H1 (cell line): ENCODE measurements around the gene ODC1. TPM values are rescaled to one million over a fixed set of nuclear protein-coding genes. Genes with fewer than 3 reads are reported as not detected.

Experiments
- CTCF ChIA-PET: fragments of 300-600 bp; sonication (Branson Sonifier 250); formaldehyde crosslinking; loops from one replicate; lab custom pipeline; 2021; ENCODE audit not compliant: partially characterized antibody; lab: Charles Lee
- POLR2A ChIA-PET: fragments of 300-600 bp; sonication (Branson Sonifier 250); formaldehyde crosslinking; loops from one replicate; lab custom pipeline; 2021; ENCODE audit warnings: inconsistent platforms; ENCODE audit not compliant: partially characterized antibody; lab: Charles Lee
- DNase-seq, 2 experiments: peaks; one replicate each; pipeline versions ENCODE4 v3.0.0 to v3.0.0-alpha.2; 2010 to 2022; ENCODE audit warnings: low spot score in 2 of 2, low read depth in 1 of 2, mixed read lengths in 1 of 2
- FAIRE-seq: peaks from 2 replicates; lab custom pipeline; 2011; peaks lifted over from hg19 to GRCh38; lab: Jason Lieb, UNC
- H2AFZ ChIP-seq: 2 replicates; pipeline ENCODE4 v1.8.1; 2012; ENCODE audit warnings: low read length, inconsistent platforms
- H2AK5ac ChIP-seq: 2 replicates; pipeline ENCODE4 v1.6.1; 2013; ENCODE audit warnings: low read depth, low read length
- H2BK120ac ChIP-seq: replicated peaks from 2 replicates; pipeline ENCODE3; 2013; ENCODE audit warnings: low read depth, low read length, inconsistent platforms
- H2BK12ac ChIP-seq: 2 replicates; pipeline ENCODE4 v1.6.1; 2013; ENCODE audit warnings: low read depth, low read length
- H2BK15ac ChIP-seq: 2 replicates; pipeline ENCODE4 v1.6.1; 2013; ENCODE audit warnings: low read length
- H2BK20ac ChIP-seq: 2 replicates; pipeline ENCODE4 v1.6.1; 2013; ENCODE audit warnings: low read length
- H2BK5ac ChIP-seq: 2 replicates; pipeline ENCODE4 v1.6.1; 2013; ENCODE audit warnings: low read depth, low read length
- H3K14ac ChIP-seq: 2 replicates; pipeline ENCODE4 v1.6.1; 2013; ENCODE audit warnings: inconsistent platforms; ENCODE audit not compliant: insufficient read length
- H3K18ac ChIP-seq: 2 replicates; pipeline ENCODE4 v1.6.1; 2013; ENCODE audit warnings: low read length; ENCODE audit errors: extremely low read depth
- H3K23ac ChIP-seq: 2 replicates; pipeline ENCODE4 v1.6.1; 2013; ENCODE audit warnings: inconsistent platforms; ENCODE audit not compliant: insufficient read length
- H3K23me2 ChIP-seq: 2 replicates; pipeline ENCODE4 v1.6.1; 2013; ENCODE audit warnings: low read depth, low read length
- H3K27ac ChIP-seq: 2 replicates; pipeline ENCODE4 v1.6.1; 2011; ENCODE audit warnings: low read depth, low read length, inconsistent platforms
- H3K27me3 ChIP-seq, 4 experiments: replicated peaks in 1 of 4; 1 replicate in 1 of 4; 2 replicates in 3 of 4; pipeline versions ENCODE4 v1.6.1 to v1.8.1; 2011 to 2013; ENCODE audit warnings: low read length in 3 of 4, mild to moderate bottlenecking in 3 of 4, inconsistent platforms in 2 of 4, mixed read lengths in 2 of 4, moderate library complexity in 1 of 4; ENCODE audit not compliant: control insufficient read depth in 3 of 4, insufficient read depth in 3 of 4; ENCODE audit errors: extremely low read depth in 1 of 4
- H3K36me3 ChIP-seq, 4 experiments: 2 replicates each; pipeline versions ENCODE4 v1.6.1 to v1.8.1; 2011 to 2013; ENCODE audit warnings: mild to moderate bottlenecking in 4 of 4, low read length in 3 of 4, moderate library complexity in 2 of 4, control low read depth in 1 of 4, inconsistent platforms in 1 of 4; ENCODE audit not compliant: insufficient read depth in 4 of 4, control insufficient read depth in 2 of 4
- H3K4ac ChIP-seq: replicated peaks from 2 replicates; pipeline ENCODE3; 2013; ENCODE audit warnings: low read length, low read depth, mixed read lengths, inconsistent platforms; ENCODE audit not compliant: insufficient read length
- H3K4me1 ChIP-seq, 4 experiments: replicated peaks in 1 of 4; 1 replicate in 1 of 4; 2 replicates in 3 of 4; pipeline versions ENCODE4 v1.6.1 to v1.8.1; 2011 to 2013; ENCODE audit warnings: low read length in 3 of 4, inconsistent platforms in 2 of 4, mixed read lengths in 1 of 4; ENCODE audit not compliant: insufficient read depth in 4 of 4, control insufficient read depth in 3 of 4
- H3K4me2 ChIP-seq, 2 experiments: 2 replicates each; pipeline versions ENCODE4 v1.6.1 to v1.8.1; 2011 to 2013; ENCODE audit warnings: low read depth in 2 of 2, low read length in 2 of 2, control low read depth in 1 of 2, inconsistent platforms in 1 of 2, mild to moderate bottlenecking in 1 of 2; ENCODE audit not compliant: insufficient read depth in 1 of 2
- H3K4me3 ChIP-seq, 4 experiments: fragments of 200-600, 300-600 bp in 1 of 4; sonication (generic), shearing (Covaris generic), sonication (Bioruptor Twin) in 1 of 4; 2 replicates each; pipeline versions ENCODE4 v1.5.1 to v1.8.1; 2011 to 2016; ENCODE audit warnings: low read length in 4 of 4, low read depth in 3 of 4, control low read depth in 2 of 4, inconsistent platforms in 2 of 4, mild to moderate bottlenecking in 2 of 4, mixed read lengths in 1 of 4, moderate library complexity in 1 of 4; ENCODE audit not compliant: insufficient read depth in 2 of 4; ENCODE audit errors: extremely low read depth in 1 of 4
- H3K56ac ChIP-seq: replicated peaks from 2 replicates; pipeline ENCODE3; 2013; ENCODE audit warnings: low read depth, mild to moderate bottlenecking, mixed read lengths, low read length, inconsistent platforms; ENCODE audit not compliant: insufficient read length
- H3K79me1 ChIP-seq: 2 replicates; pipeline ENCODE4 v1.6.1; 2013; ENCODE audit warnings: low read depth, low read length, control low read depth
- H3K79me2 ChIP-seq, 2 experiments: 2 replicates each; pipeline versions ENCODE4 v1.6.1 to v1.8.1; 2012 to 2013; ENCODE audit warnings: low read length in 2 of 2, mild to moderate bottlenecking in 2 of 2, inconsistent platforms in 1 of 2; ENCODE audit not compliant: insufficient read depth in 2 of 2, control insufficient read depth in 1 of 2
- H3K9ac ChIP-seq, 4 experiments: replicated peaks in 1 of 4; 1 replicate in 1 of 4; 2 replicates in 3 of 4; pipeline versions ENCODE4 v1.6.1 to v1.8.1; 2011 to 2013; ENCODE audit warnings: low read depth in 3 of 4, low read length in 3 of 4, control low read depth in 2 of 4, mild to moderate bottlenecking in 2 of 4, moderate library complexity in 2 of 4, inconsistent platforms in 1 of 4; ENCODE audit errors: extremely low read depth in 1 of 4
- H3K9me3 ChIP-seq, 2 experiments: 2 replicates each; pipeline versions ENCODE4 v1.6.1 to v1.8.1; 2012 to 2013; ENCODE audit warnings: mild to moderate bottlenecking in 2 of 2, moderate library complexity in 2 of 2, control low read depth in 1 of 2, inconsistent platforms in 1 of 2, low read depth in 1 of 2, low read length in 1 of 2, mixed read lengths in 1 of 2; ENCODE audit not compliant: insufficient read depth in 2 of 2
- H4K20me1 ChIP-seq, 2 experiments: replicated peaks in 1 of 2; 2 replicates each; pipeline versions ENCODE3 to v1.8.1; 2011 to 2013; ENCODE audit warnings: inconsistent platforms in 2 of 2, low read length in 2 of 2, mild to moderate bottlenecking in 1 of 2; ENCODE audit not compliant: insufficient read depth in 2 of 2, control insufficient read depth in 1 of 2
- H4K5ac ChIP-seq: 2 replicates; pipeline ENCODE4 v1.6.1; 2013; ENCODE audit warnings: low read length, low read depth, mixed read lengths, inconsistent platforms; ENCODE audit not compliant: insufficient read length
- H4K8ac ChIP-seq: 2 replicates; pipeline ENCODE4 v1.8.0; 2013; ENCODE audit warnings: mild to moderate bottlenecking, moderate library complexity, low read length, inconsistent platforms; ENCODE audit not compliant: insufficient read depth; ENCODE audit errors: extremely low read depth
- H4K91ac ChIP-seq: replicated peaks from 2 replicates; pipeline ENCODE3; 2013; ENCODE audit warnings: low read length, mixed read lengths, inconsistent platforms; ENCODE audit not compliant: insufficient read length
- ASH2L ChIP-seq: fragments of 200-600, 300-600 bp; sonication (generic); IDR thresholded peaks from one replicate; pipeline ENCODE4 v1.7.1; 2017; ENCODE audit warnings: low read length
- CEBPB ChIP-seq: IDR thresholded peaks from 2 replicates; pipeline ENCODE4 v1.6.1; 2012; ENCODE audit warnings: low read depth, low read length
- E2F6 ChIP-seq: IDR thresholded peaks from 2 replicates; pipeline ENCODE4 v1.6.1; 2012; ENCODE audit warnings: inconsistent platforms
- GTF2F1 ChIP-seq: IDR thresholded peaks from 2 replicates; pipeline ENCODE4 v1.6.1; 2012; ENCODE audit warnings: low read depth, low read length, improper control_type of control experiment, borderline replicate concordance
- HDAC2 ChIP-seq, 2 experiments: fragments of 300-600 bp in 1 of 2; sonication (generic) in 1 of 2; IDR thresholded peaks; 2 replicates each; pipeline ENCODE4 v1.6.1; 2011 to 2012; ENCODE audit warnings: low read depth in 2 of 2, low read length in 2 of 2, mild to moderate bottlenecking in 2 of 2, moderate library complexity in 2 of 2, borderline replicate concordance in 1 of 2, inconsistent platforms in 1 of 2
- NANOG ChIP-seq: IDR thresholded peaks from 2 replicates; pipeline ENCODE4 v1.6.1; 2011; ENCODE audit warnings: low read length, low read depth, mild to moderate bottlenecking, inconsistent platforms; ENCODE audit not compliant: insufficient read depth, poor library complexity, severe bottlenecking
- PHF8 ChIP-seq: fragments of 200-600 bp; sonication (generic); conservative IDR thresholded peaks from 2 replicates; pipeline ENCODE4 v1.7.1; 2012; ENCODE audit warnings: low read depth, mild to moderate bottlenecking, inconsistent platforms, low read length, moderate library complexity
- RFX5 ChIP-seq: IDR thresholded peaks from 2 replicates; pipeline ENCODE4 v1.6.1; 2011; ENCODE audit warnings: low read depth, low read length, improper control_type of control experiment, borderline replicate concordance
- RNF2 ChIP-seq: fragments of 200-900, 300-1000 bp; sonication (generic); IDR thresholded peaks from 2 replicates; pipeline ENCODE4 v1.7.1; 2016; ENCODE audit warnings: borderline replicate concordance, low read depth, mild to moderate bottlenecking, antibody characterized with exemption, low read length; ENCODE audit not compliant: poor library complexity, severe bottlenecking; ENCODE audit errors: missing control alignments
- SP1 ChIP-seq: IDR thresholded peaks from 2 replicates; pipeline ENCODE4 v1.6.1; 2011; ENCODE audit warnings: low read depth, low read length
- SRF ChIP-seq: IDR thresholded peaks from 2 replicates; pipeline ENCODE4 v1.6.1; 2011; ENCODE audit warnings: mild to moderate bottlenecking, low read depth, low read length, moderate library complexity
- USF2 ChIP-seq: IDR thresholded peaks from 2 replicates; pipeline ENCODE4 v1.6.1; 2011; ENCODE audit warnings: low read length, improper control_type of control experiment
- WGBS, 2 experiments: shearing (Covaris generic) in 1 of 2; methylation state at CpG; one replicate each; pipeline versions ENCODE4 v1.1.6 to v1.1.7; 2013 to 2015; ENCODE audit warnings: low lambda C conversion rate in 2 of 2, mixed read lengths in 2 of 2, inconsistent platforms in 1 of 2, low coverage in 1 of 2, missing lambda C conversion rate in 1 of 2; ENCODE audit not compliant: insufficient replicate concordance in 2 of 2, insufficient coverage in 1 of 2, insufficient read length in 1 of 2; ENCODE audit errors: extremely low coverage in 1 of 2, missing lambda C conversion rate in 1 of 2; 5-methylcytosine and 5-hydroxymethylcytosine counted together
- polyA plus RNA-seq, 7 experiments: library from polyadenylated mRNA; depleted of rRNA in 3 of 7; stranded (reverse) in 5 of 7; unstranded in 2 of 7; fragments of >200 nt in 5 of 7; fragments of 200-250 nt in 2 of 7; gene quantifications; 1 replicate in 5 of 7; 2 replicates in 1 of 7; 4 replicates in 1 of 7; pipeline versions ENCODE4 v1.2.1 to v1.2.3, GENCODE V29; 2011 to 2013; ENCODE audit warnings: missing spikeins in 2 of 7, mixed read lengths in 2 of 7
- total RNA-seq: library from RNA; stranded (reverse); fragmentation: NEBNext Ultra II Directional; extraction: Animal tissue kit (Norgen Biotek cat#: 25700); gene quantifications from 2 replicates; pipeline ENCODE4 v1.2.1, GENCODE V29; 2021

Gene ODC1
- total and polyA plus RNA-seq, 2 of the 8 experiments (the other 6 are each of a cell fraction or from before 2014, with no cell fraction given), result 57.2 to 76.7 TPM

- H2BK15ac ChIP-seq, result no peak overlapping the region
- no peaks in the 10 kb centered on the region for H3K23me2 ChIP-seq
- no peak overlapping the region for H3K14ac ChIP-seq
- no peak overlapping the region for H2AFZ ChIP-seq
- no peaks in the 10 kb centered on the region for H3K79me1 ChIP-seq
- no peak for FAIRE-seq
- ChIA-PET CTCF (no interaction called here), POLR2A (interaction anchor here (0.6 kb wide), 1 partner anchor 242 kb away, joined by 3 read pairs; no protein-coding TSS in a partner anchor)
- H2AK5ac ChIP-seq, result no peak overlapping the region
- H4K20me1 ChIP-seq, result no peaks in the 10 kb centered on the region
- no peak overlapping the region for H3K4me2 ChIP-seq
- no peak overlapping the region for H3K9ac ChIP-seq
- H2BK12ac ChIP-seq, result no peak overlapping the region
- no peak overlapping the region for H2BK120ac ChIP-seq
- H3K56ac ChIP-seq, result no peak overlapping the region
- no peak overlapping the region for H3K18ac ChIP-seq
- H3K27ac ChIP-seq, result no peak overlapping the region
- H3K4ac ChIP-seq, result no peak overlapping the region
- WGBS, 2 experiments, result 95% methylated on average over 5 of the region's 5 CpGs; no CpG with 5 or more reads in 1 of the 2 experiments
- no peak overlapping the region for H2BK5ac ChIP-seq
- H4K91ac ChIP-seq, result no peak overlapping the region
- no peaks in the 10 kb centered on the region for H3K79me2 ChIP-seq
- no peak overlapping the region for H4K5ac ChIP-seq
- no peaks in the 10 kb centered on the region for H3K9me3 ChIP-seq
- no peaks in the 10 kb centered on the region for H3K36me3 ChIP-seq
- DNase-seq, result no peak
- no peak overlapping the region for H3K4me3 ChIP-seq
- no peak overlapping the region for H4K8ac ChIP-seq
- H3K27me3 ChIP-seq, result 0 out of 7 replicates have a peak, but pooled peaks cover 0 to 2% (median 0%) of the 10 kb centered on the region in 4 experiments
- no peaks in the 10 kb centered on the region for H3K4me1 ChIP-seq
- no peak overlapping the region for H3K23ac ChIP-seq
- no peak overlapping the region for H2BK20ac ChIP-seq
- TF ChIP-seq RFX5 (no peak), RNF2 (no peak), NANOG (no peak), SRF (no peak), SP1 (no peak), E2F6 (no peak), USF2 (no peak), ASH2L (no peak), CEBPB (no peak), PHF8 (no peak), GTF2F1 (no peak), HDAC2 (IDR thresholded peaks at IDR 0.05; ENCODE audit: borderline replicate concordance in 1 of 2, low read depth in 2 of 2, low read length in 2 of 2) (no peak)
These were observed 17.8 kb upstream of the ODC1 start for GRCh38 chr2:10465910-10466309.
